ENCODE results near the gene DGKZ. TPM values are rescaled to one million over a fixed set of nuclear protein-coding genes. Genes with fewer than 3 reads are reported as not detected.
A peak's percentile ranks its signal among the peaks of the same experiment; 100 is the strongest.

Gene DGKZ
- total RNA-seq, 4 donors from 2014 or later = 13.5 to 55.3 (median 42.8) TPM

- Histone ChIP-seq H3K4me3 (no peak overlapping the region), H3K27me3 (no peaks in the 10 kb centered on the region), H3K36me3 (no peaks in the 10 kb centered on the region), H3K4me1 (no peaks in the 10 kb centered on the region), H3K27ac (no peak overlapping the region), H3K9me3 (no peaks in the 10 kb centered on the region)
- no peak for DNase-seq
- intact Hi-C loops (cut with DNase I; ENCODE audit: low total_unique reads) = loop anchor here (2.0 kb wide), 1 partner anchor 69 kb away; no protein-coding TSS in a partner anchor
- TF ChIP-seq POLR2A (IDR thresholded peaks at IDR 0.05) (no peak), CTCF (IDR thresholded peaks at IDR 0.05) (no peak)
Measured at GRCh38 chr11:46307785-46308341, 39.4 kb upstream of the DGKZ start.

- TF ChIP-seq CTCF (IDR thresholded peaks at IDR 0.05) (peak; percentile 86 to 96 (median 90)), POLR2A (IDR thresholded peaks at IDR 0.05) (no peak)
- intact Hi-C loops (cut with DNase I; ENCODE audit: low total_unique reads) = loop anchor here (2.0 kb wide), 1 partner anchor 70 kb away; no protein-coding TSS in a partner anchor
- Histone ChIP-seq H3K4me1 (no peaks in the 10 kb centered on the region), H3K9me3 (no peaks in the 10 kb centered on the region), H3K36me3 (no peaks in the 10 kb centered on the region), H3K27me3 (no peaks in the 10 kb centered on the region), H3K27ac (no peak overlapping the region), H3K4me3 (no peak overlapping the region)
- peak; percentile 77 to 83 for DNase-seq
Measured at GRCh38 chr11:46308631-46309419, 38.4 kb upstream of the DGKZ start.

GRCh38 chr11:46309814-46310259 lies 37.4 kb upstream of the DGKZ start:
- Histone ChIP-seq H3K9me3 (no peaks in the 10 kb centered on the region), H3K27ac (no peak overlapping the region), H3K4me1 (no peaks in the 10 kb centered on the region), H3K36me3 (no peaks in the 10 kb centered on the region), H3K27me3 (no peaks in the 10 kb centered on the region), H3K4me3 (no peak overlapping the region)
- no peak for DNase-seq
- intact Hi-C loops (cut with DNase I; ENCODE audit: low total_unique reads) = loop anchor here (2.0 kb wide), 1 partner anchor 71 kb away; no protein-coding TSS in a partner anchor
- TF ChIP-seq CTCF (IDR thresholded peaks at IDR 0.05) (no peak), POLR2A (IDR thresholded peaks at IDR 0.05) (no peak)

- Histone ChIP-seq H3K4me3 (no peak overlapping the region), H3K9me3 (no peaks in the 10 kb centered on the region), H3K27me3 (no peaks in the 10 kb centered on the region), H3K27ac (no peak overlapping the region), H3K4me1 (no peaks in the 10 kb centered on the region), H3K36me3 (no peaks in the 10 kb centered on the region)
- intact Hi-C loops (cut with DNase I; ENCODE audit: low total_unique reads) = no loop called here
- DNase-seq = peak; percentile 58 to 69
- TF ChIP-seq POLR2A (IDR thresholded peaks at IDR 0.05) (no peak), CTCF (IDR thresholded peaks at IDR 0.05) (peak; percentile 60 to 82 (median 72))
Measured at GRCh38 chr11:46315033-46315738, 32.1 kb upstream of the DGKZ start.
